Parathyroid adenoma (tissue), 2 donors: ENCODE measurements around the gene GABARAPL1.

ENCODE experiments used
- H2AFZ ChIP-seq: fragments of 300-600 bp; sonication (generic); one replicate; pipeline ENCODE4 v1.7.0; 2017; ENCODE audit warnings: antibody characterized with exemption, mild to moderate bottlenecking
- H3K27ac ChIP-seq: fragments of 300-600 bp; sonication (generic); one replicate; pipeline ENCODE4 v1.7.0; 2017
- H3K27me3 ChIP-seq: fragments of 300-600 bp; sonication (generic); one replicate; pipeline ENCODE4 v1.7.0; 2017; ENCODE audit warnings: low read length; ENCODE audit not compliant: control insufficient read depth, insufficient read depth
- H3K36me3 ChIP-seq: fragments of 300-600 bp; sonication (generic); one replicate; pipeline ENCODE4 v1.7.0; 2017; ENCODE audit warnings: low read length; ENCODE audit not compliant: control insufficient read depth, insufficient read depth
- H3K4me1 ChIP-seq: fragments of 300-600 bp; sonication (generic); one replicate; pipeline ENCODE4 v1.7.0; 2017; ENCODE audit warnings: control low read depth
- H3K4me2 ChIP-seq: fragments of 300-600 bp; sonication (generic); one replicate; pipeline ENCODE4 v1.7.0; 2017; ENCODE audit warnings: low read length
- H3K4me3 ChIP-seq: fragments of 300-600 bp; sonication (generic); one replicate; pipeline ENCODE4 v1.7.0; 2017; ENCODE audit warnings: low read depth, low read length
- H3K79me2 ChIP-seq: fragments of 300-600 bp; sonication (generic); one replicate; pipeline ENCODE4 v1.7.0; 2017; ENCODE audit warnings: control low read depth
- H3K9ac ChIP-seq: fragments of 300-600 bp; sonication (generic); one replicate; pipeline ENCODE4 v1.7.0; 2017; ENCODE audit warnings: mild to moderate bottlenecking
- H3K9me3 ChIP-seq: fragments of 300-600 bp; sonication (generic); one replicate; pipeline ENCODE4 v1.7.0; 2017; ENCODE audit warnings: low read length; ENCODE audit not compliant: control insufficient read depth
- CTCF ChIP-seq: fragments of 300-600 bp; sonication (generic); IDR thresholded peaks from one replicate; pipeline ENCODE4 v1.7.0; 2017; ENCODE audit warnings: antibody characterized with exemption, mild to moderate bottlenecking
- donor health status: primary hyperparathyroidism.

Gene GABARAPL1

DNA sequence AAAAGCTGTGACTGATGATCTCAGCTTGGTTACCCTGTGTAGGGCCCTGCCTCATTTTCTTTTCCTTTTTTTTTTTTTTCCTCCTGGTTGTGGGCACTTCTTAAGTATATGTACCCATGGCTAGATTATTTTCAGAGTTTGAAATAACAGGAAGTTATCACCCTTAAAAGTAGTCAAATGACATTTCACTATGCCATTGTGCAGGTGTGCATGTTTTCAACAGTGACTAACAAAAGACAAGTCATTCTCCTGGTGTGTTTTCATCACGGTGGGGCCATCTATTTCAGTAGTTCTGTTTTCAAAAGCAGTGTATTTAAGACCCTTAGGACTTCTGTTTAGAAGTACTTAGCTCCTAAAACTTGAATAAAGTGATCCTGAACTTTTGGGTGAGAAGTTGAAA, 15.0 kb downstream of the GABARAPL1 start:
- Histone ChIP-seq H3K4me2 (no peak overlapping the region), H3K27ac (no peak overlapping the region), H3K9me3 (no peaks in the 10 kb centered on the region), H3K4me3 (no peak overlapping the region), H3K27me3 (no peaks in the 10 kb centered on the region), H3K79me2 (no peaks in the 10 kb centered on the region), H3K4me1 (no peaks in the 10 kb centered on the region), H2AFZ (no peak overlapping the region), H3K36me3 (no peaks in the 10 kb centered on the region), H3K9ac (no peak overlapping the region)
- TF ChIP-seq CTCF, result no peak

GRCh38 chr12:10234562-10234961, 21.9 kb downstream of the GABARAPL1 start:
- no peaks in the 10 kb centered on the region for H3K79me2 ChIP-seq
- H3K4me1 ChIP-seq, result no peaks in the 10 kb centered on the region
- no peak overlapping the region for H3K9ac ChIP-seq
- no peak for TF ChIP-seq CTCF
- no peak overlapping the region for H2AFZ ChIP-seq
- H3K9me3 ChIP-seq, result no peaks in the 10 kb centered on the region
- H3K36me3 ChIP-seq, result no peaks in the 10 kb centered on the region
- no peak overlapping the region for H3K4me2 ChIP-seq
- no peak overlapping the region for H3K27ac ChIP-seq
- no peaks in the 10 kb centered on the region for H3K27me3 ChIP-seq
- H3K4me3 ChIP-seq, result no peak overlapping the region

DNA sequence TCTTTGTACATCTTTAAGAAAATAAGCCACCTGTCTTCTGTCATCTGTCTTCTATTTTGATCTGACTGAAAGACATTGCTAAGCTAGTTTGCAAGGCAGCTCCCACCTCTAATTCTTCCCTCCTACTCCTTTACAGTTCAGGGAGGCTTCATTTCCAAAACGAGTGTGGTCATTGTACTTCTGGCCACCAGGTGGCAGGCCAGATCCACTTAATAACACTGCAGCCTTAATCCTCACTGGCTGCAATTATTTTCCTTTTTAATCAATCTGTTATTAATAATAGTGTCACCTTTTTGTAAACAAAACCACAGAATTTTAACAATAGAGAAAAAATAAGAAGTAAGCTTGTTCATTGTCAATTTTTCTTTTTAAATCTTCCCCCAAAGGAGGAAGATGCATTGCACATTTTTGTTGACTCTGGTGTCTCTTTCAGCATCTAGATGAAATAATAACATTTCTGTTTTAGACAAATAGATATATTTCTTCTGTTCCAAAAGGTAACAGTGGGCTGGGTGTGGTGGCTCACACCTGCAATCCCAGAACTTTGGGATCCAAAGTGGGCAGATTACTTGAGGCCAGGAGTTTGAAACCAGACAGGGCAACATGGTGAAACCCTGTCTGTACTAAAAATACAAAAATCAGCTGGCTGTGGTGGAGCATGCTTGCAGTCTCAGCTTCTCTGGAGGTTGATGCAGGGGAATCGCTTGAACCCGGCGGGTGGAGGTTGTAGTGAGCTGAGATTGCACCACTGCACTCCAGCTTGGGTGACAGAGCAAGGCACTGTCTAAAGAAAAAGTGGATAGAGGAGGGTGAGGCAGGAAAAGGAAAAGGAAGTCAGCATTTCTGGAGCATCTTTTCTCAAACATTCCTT, 23.3 kb downstream of the GABARAPL1 start:
- Histone ChIP-seq H3K27ac (no peak overlapping the region), H3K4me2 (no peak overlapping the region), H3K9me3 (no peaks in the 10 kb centered on the region), H3K4me3 (no peak overlapping the region), H3K9ac (no peak overlapping the region), H3K36me3 (no peaks in the 10 kb centered on the region), H3K27me3 (no peaks in the 10 kb centered on the region), H2AFZ (no peak overlapping the region), H3K4me1 (no peaks in the 10 kb centered on the region), H3K79me2 (no peaks in the 10 kb centered on the region)
- peak; percentile 91 for TF ChIP-seq CTCF

- Histone ChIP-seq H2AFZ (no peak overlapping the region), H3K27me3 (no peaks in the 10 kb centered on the region), H3K4me3 (no peak overlapping the region), H3K4me2 (no peak overlapping the region), H3K9ac (no peak overlapping the region), H3K79me2 (no peaks in the 10 kb centered on the region), H3K4me1 (no peaks in the 10 kb centered on the region), H3K27ac (no peak overlapping the region), H3K36me3 (no peaks in the 10 kb centered on the region), H3K9me3 (no peaks in the 10 kb centered on the region)
- TF ChIP-seq CTCF, result no peak
These were observed 24.0 kb downstream of the GABARAPL1 start for GRCh38 chr12:10236720-10237119.

DNA sequence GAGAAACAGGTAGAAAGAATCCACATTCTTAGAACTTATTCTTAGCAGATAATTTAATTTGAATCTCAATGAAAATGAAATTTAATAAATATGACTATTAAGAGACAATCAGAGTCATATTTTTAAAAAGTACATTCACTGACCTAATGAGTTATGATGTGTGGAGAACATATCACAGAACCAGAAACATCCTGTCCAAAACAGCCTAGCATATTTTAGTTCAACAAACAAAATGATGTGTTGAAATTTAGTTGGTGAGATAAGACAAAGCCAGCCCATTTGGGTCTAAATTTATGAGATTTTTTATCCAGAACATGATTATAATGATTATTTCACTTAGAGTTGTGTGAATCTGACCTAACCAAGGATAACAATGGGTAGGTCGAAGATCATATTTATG, 25.8 kb downstream of the GABARAPL1 start:
- H3K27ac ChIP-seq, result no peak overlapping the region
- H3K36me3 ChIP-seq, result no peaks in the 10 kb centered on the region
- H3K4me3 ChIP-seq, result no peak overlapping the region
- H3K79me2 ChIP-seq, result no peaks in the 10 kb centered on the region
- no peak overlapping the region for H3K4me2 ChIP-seq
- H3K9me3 ChIP-seq, result no peaks in the 10 kb centered on the region
- no peak for TF ChIP-seq CTCF
- no peak overlapping the region for H2AFZ ChIP-seq
- H3K27me3 ChIP-seq, result no peaks in the 10 kb centered on the region
- H3K4me1 ChIP-seq, result no peaks in the 10 kb centered on the region
- H3K9ac ChIP-seq, result no peak overlapping the region
